HepG2 (cell line): ENCODE measurements around the gene PPP1R13B. TPM values are rescaled to one million over a fixed set of nuclear protein-coding genes. Genes with fewer than 3 reads are reported as not detected.

Source experiments
- E2F1 ChIP-seq: sonication (generic); formaldehyde crosslinking; IDR thresholded peaks from 2 replicates; pipeline ENCODE4 v1.5.0; 2020; ENCODE audit warnings: missing genetic modification reagents
- FOXK1 ChIP-seq: sonication (generic); formaldehyde crosslinking; IDR thresholded peaks from 2 replicates; pipeline ENCODE4 v1.4.0; 2020; ENCODE audit warnings: low read depth, missing genetic modification reagents, borderline replicate concordance
- FOXP4 ChIP-seq: sonication (generic); formaldehyde crosslinking; IDR thresholded peaks from 2 replicates; pipeline ENCODE4 v1.4.0; 2020; ENCODE audit warnings: missing genetic modification reagents
- KAT2B ChIP-seq: fragments of 150-350 bp; IDR thresholded peaks from 2 replicates; pipeline ENCODE4 v1.6.1; 2014; ENCODE audit warnings: low read depth, low read length, borderline replicate concordance
- RXRA ChIP-seq: sonication (generic); formaldehyde crosslinking; IDR thresholded peaks from 2 replicates; pipeline ENCODE4 v1.5.1; 2020; ENCODE audit warnings: missing genetic modification reagents
- SNAPC2 ChIP-seq: sonication (generic); formaldehyde crosslinking; IDR thresholded peaks from 2 replicates; pipeline ENCODE4 v1.8.1; 2022; ENCODE audit warnings: mild to moderate bottlenecking, missing genetic modification reagents
- SRY ChIP-seq: sonication (generic); formaldehyde crosslinking; IDR thresholded peaks from 2 replicates; pipeline ENCODE4 v1.8.0; 2022; ENCODE audit warnings: mild to moderate bottlenecking, missing genetic modification reagents
- ZBTB38 ChIP-seq: sonication (generic); formaldehyde crosslinking; IDR thresholded peaks from 2 replicates; pipeline ENCODE4 v1.5.1; 2020; ENCODE audit warnings: mild to moderate bottlenecking, missing genetic modification reagents
- ZC3H4 ChIP-seq: sonication (generic); formaldehyde crosslinking; IDR thresholded peaks from 2 replicates; pipeline ENCODE4 v1.4.0; 2020; ENCODE audit warnings: missing genetic modification reagents, borderline replicate concordance
- ZFY ChIP-seq: sonication (generic); formaldehyde crosslinking; IDR thresholded peaks from 2 replicates; pipeline ENCODE4 v1.4.0; 2020; ENCODE audit warnings: missing genetic modification reagents
- ZNF274 ChIP-seq: sonication (generic); formaldehyde crosslinking; IDR thresholded peaks from 2 replicates; pipeline ENCODE4 v1.5.1; 2020; ENCODE audit warnings: mild to moderate bottlenecking, missing genetic modification reagents
- ZNF30 ChIP-seq: sonication (generic); formaldehyde crosslinking; IDR thresholded peaks from 2 replicates; pipeline ENCODE4 v1.5.0; 2020; ENCODE audit warnings: mild to moderate bottlenecking, missing genetic modification reagents
- ZNF33A ChIP-seq: sonication (generic); formaldehyde crosslinking; IDR thresholded peaks from 2 replicates; pipeline ENCODE4 v1.5.1; 2020; ENCODE audit warnings: missing genetic modification reagents, mild to moderate bottlenecking, moderate library complexity, borderline replicate concordance
- ZNF605 ChIP-seq: sonication (generic); formaldehyde crosslinking; IDR thresholded peaks from 2 replicates; pipeline ENCODE4 v1.8.0; 2022; ENCODE audit warnings: mild to moderate bottlenecking, missing genetic modification reagents
- ZSCAN21 ChIP-seq: sonication (generic); formaldehyde crosslinking; IDR thresholded peaks from 2 replicates; pipeline ENCODE4 v1.8.0; 2022; ENCODE audit warnings: mild to moderate bottlenecking, missing genetic modification reagents, moderate library complexity, borderline replicate concordance
- polyA plus RNA-seq, 8 experiments: library from polyadenylated mRNA; depleted of rRNA in 3 of 8; stranded (reverse) in 7 of 8; unstranded in 1 of 8; fragments of >200 nt; fragmentation: Illumina TruSeq in 4 of 8; extraction: Trizol in 4 of 8; gene quantifications; 2 replicates each; pipeline versions ENCODE4 v1.2.1 to v1.2.3, GENCODE V29; 2011 to 2016; ENCODE audit warnings: low read depth in 4 of 8, missing spikeins in 1 of 8, mixed read lengths in 1 of 8; ENCODE audit not compliant: insufficient read depth in 1 of 8
- total RNA-seq, 5 experiments: library from RNA; depleted of rRNA; stranded (reverse); fragments of >200 nt; fragmentation: Illumina TruSeq; extraction: Trizol; gene quantifications; 2 replicates each; pipeline ENCODE4 v1.2.3, GENCODE V29; 2016; ENCODE audit warnings: low read depth in 1 of 5
- TF ChIP-seq, protein P1 (sequence below): IDR thresholded peaks from 2 replicates; pipeline ENCODE4 v1.4.0; 2020; ENCODE audit warnings: mild to moderate bottlenecking, missing genetic modification reagents
- TF ChIP-seq, protein P2 (sequence below), 2 experiments: sonication (generic) in 1 of 2; formaldehyde crosslinking in 1 of 2; IDR thresholded peaks; 2 replicates each; pipeline versions ENCODE4 v1.5.1 to v1.6.1; 2011 to 2020; ENCODE audit warnings: borderline replicate concordance in 1 of 2, low read depth in 1 of 2, low read length in 1 of 2, mild to moderate bottlenecking in 1 of 2, missing genetic modification reagents in 1 of 2, moderate library complexity in 1 of 2

Gene PPP1R13B
- total and polyA plus RNA-seq, 2 of the 13 experiments (the other 11 are each of a cell fraction or from before 2014, with no cell fraction given), result 4.6 to 9.4 TPM

GRCh38 chr14:103889313-103890051, 42.1 kb upstream of the PPP1R13B start (continued):
- TF ChIP-seq, protein P1, sequence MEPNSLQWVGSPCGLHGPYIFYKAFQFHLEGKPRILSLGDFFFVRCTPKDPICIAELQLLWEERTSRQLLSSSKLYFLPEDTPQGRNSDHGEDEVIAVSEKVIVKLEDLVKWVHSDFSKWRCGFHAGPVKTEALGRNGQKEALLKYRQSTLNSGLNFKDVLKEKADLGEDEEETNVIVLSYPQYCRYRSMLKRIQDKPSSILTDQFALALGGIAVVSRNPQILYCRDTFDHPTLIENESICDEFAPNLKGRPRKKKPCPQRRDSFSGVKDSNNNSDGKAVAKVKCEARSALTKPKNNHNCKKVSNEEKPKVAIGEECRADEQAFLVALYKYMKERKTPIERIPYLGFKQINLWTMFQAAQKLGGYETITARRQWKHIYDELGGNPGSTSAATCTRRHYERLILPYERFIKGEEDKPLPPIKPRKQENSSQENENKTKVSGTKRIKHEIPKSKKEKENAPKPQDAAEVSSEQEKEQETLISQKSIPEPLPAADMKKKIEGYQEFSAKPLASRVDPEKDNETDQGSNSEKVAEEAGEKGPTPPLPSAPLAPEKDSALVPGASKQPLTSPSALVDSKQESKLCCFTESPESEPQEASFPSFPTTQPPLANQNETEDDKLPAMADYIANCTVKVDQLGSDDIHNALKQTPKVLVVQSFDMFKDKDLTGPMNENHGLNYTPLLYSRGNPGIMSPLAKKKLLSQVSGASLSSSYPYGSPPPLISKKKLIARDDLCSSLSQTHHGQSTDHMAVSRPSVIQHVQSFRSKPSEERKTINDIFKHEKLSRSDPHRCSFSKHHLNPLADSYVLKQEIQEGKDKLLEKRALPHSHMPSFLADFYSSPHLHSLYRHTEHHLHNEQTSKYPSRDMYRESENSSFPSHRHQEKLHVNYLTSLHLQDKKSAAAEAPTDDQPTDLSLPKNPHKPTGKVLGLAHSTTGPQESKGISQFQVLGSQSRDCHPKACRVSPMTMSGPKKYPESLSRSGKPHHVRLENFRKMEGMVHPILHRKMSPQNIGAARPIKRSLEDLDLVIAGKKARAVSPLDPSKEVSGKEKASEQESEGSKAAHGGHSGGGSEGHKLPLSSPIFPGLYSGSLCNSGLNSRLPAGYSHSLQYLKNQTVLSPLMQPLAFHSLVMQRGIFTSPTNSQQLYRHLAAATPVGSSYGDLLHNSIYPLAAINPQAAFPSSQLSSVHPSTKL (CRISPR knock-in tag), result no peak
- no peak; the same call in 1 of the 2 replicates for TF ChIP-seq ZBTB38 (CRISPR knock-in tag)
- no peak for TF ChIP-seq FOXK1
- TF ChIP-seq SRY, result no peak
- TF ChIP-seq RXRA (CRISPR knock-in tag), result 0 out of 2 replicates have a peak, but pooled peaks have one; percentile 52
- TF ChIP-seq ZNF33A (CRISPR knock-in tag), result no peak
- peak; percentile 38; the same call in 1 of the 2 replicates for TF ChIP-seq E2F1 (CRISPR knock-in tag)
- no peak for TF ChIP-seq ZNF274 (CRISPR knock-in tag)
- TF ChIP-seq ZFY, result peak; percentile 78
- TF ChIP-seq ZSCAN21 (CRISPR knock-in tag), result peak; percentile 69; the same call in 1 of the 2 replicates
- TF ChIP-seq KAT2B, result no peak
- peak; percentile 88 for TF ChIP-seq FOXP4 (CRISPR knock-in tag)
- TF ChIP-seq ZNF30 (CRISPR knock-in tag), result no peak
- no peak for TF ChIP-seq SNAPC2 (CRISPR knock-in tag)
- TF ChIP-seq, protein P2, sequence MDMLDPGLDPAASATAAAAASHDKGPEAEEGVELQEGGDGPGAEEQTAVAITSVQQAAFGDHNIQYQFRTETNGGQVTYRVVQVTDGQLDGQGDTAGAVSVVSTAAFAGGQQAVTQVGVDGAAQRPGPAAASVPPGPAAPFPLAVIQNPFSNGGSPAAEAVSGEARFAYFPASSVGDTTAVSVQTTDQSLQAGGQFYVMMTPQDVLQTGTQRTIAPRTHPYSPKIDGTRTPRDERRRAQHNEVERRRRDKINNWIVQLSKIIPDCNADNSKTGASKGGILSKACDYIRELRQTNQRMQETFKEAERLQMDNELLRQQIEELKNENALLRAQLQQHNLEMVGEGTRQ (IDR thresholded peaks at IDR 0.05; ENCODE audit: low read depth, low read length), result no peak
- TF ChIP-seq, protein P2 (CRISPR knock-in tag; IDR thresholded peaks at IDR 0.05; ENCODE audit: borderline replicate concordance), result no peak
- TF ChIP-seq ZNF605, result peak; percentile 30; the same call in 1 of the 2 replicates
- TF ChIP-seq ZC3H4 (CRISPR knock-in tag), result peak; percentile 58; the same call in 1 of the 2 replicates
